ENCODE results near the gene CDKN1A.

Gene CDKN1A

DNA sequence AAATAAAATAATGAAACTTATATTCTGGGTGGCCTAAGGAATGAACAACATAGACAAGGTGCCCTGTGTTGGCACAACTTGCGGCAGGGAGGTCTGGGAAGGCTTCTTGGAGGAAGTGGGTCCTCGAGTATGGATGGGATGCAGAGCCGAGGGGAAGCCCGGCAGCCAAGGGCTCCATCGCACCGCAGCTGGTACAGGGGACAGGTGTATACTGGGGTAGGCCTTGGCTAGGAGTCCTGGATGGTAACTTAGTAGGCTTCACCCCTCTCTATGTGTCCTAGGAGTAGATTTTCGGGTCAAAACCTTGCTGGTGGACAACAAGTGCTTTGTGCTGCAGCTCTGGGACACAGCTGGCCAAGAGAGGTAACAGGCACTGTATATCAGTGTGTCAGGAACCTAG lies 47.1 kb downstream of the CDKN1A start:
- Histone ChIP-seq H3K4me3 (ENCODE audit: insufficient read depth, low read depth, low read length, poor library complexity, severe bottlenecking) (no peak overlapping the region), H3K4me1 (ENCODE audit: control insufficient read depth, insufficient read depth, low read length, poor library complexity, severe bottlenecking) (peaks cover 8% of the 10 kb centered on the region), H3K27me3 (replicated peaks; ENCODE audit: control insufficient read depth, insufficient read depth, low read length, poor library complexity, severe bottlenecking) (no peaks in the 10 kb centered on the region), H3K27ac (ENCODE audit: insufficient read depth, low read length, poor library complexity, severe bottlenecking) (no peak overlapping the region), H3K36me3 (ENCODE audit: control insufficient read depth, insufficient read depth, low read length) (no peaks in the 10 kb centered on the region), H3K9me3 (ENCODE audit: control insufficient read depth, low read length) (no peaks in the 10 kb centered on the region)
- DNase-seq: no peak

GRCh38 chr6:36727505-36728021 lies 49.0 kb downstream of the CDKN1A start:
- Histone ChIP-seq H3K27ac (ENCODE audit: insufficient read depth, low read length, poor library complexity, severe bottlenecking) (no peak overlapping the region), H3K36me3 (ENCODE audit: control insufficient read depth, insufficient read depth, low read length) (no peaks in the 10 kb centered on the region), H3K4me1 (ENCODE audit: control insufficient read depth, insufficient read depth, low read length, poor library complexity, severe bottlenecking) (peaks cover 8% of the 10 kb centered on the region), H3K9me3 (ENCODE audit: control insufficient read depth, low read length) (no peaks in the 10 kb centered on the region), H3K27me3 (replicated peaks; ENCODE audit: control insufficient read depth, insufficient read depth, low read length, poor library complexity, severe bottlenecking) (no peaks in the 10 kb centered on the region), H3K4me3 (ENCODE audit: insufficient read depth, low read depth, low read length, poor library complexity, severe bottlenecking) (no peak overlapping the region)
- no peak for DNase-seq

- DNase-seq: no peak
- Histone ChIP-seq H3K4me3 (ENCODE audit: insufficient read depth, low read depth, low read length, poor library complexity, severe bottlenecking) (no peak overlapping the region), H3K36me3 (ENCODE audit: control insufficient read depth, insufficient read depth, low read length) (no peaks in the 10 kb centered on the region), H3K27ac (ENCODE audit: insufficient read depth, low read length, poor library complexity, severe bottlenecking) (no peak overlapping the region), H3K4me1 (ENCODE audit: control insufficient read depth, insufficient read depth, low read length, poor library complexity, severe bottlenecking) (peaks cover 8% of the 10 kb centered on the region), H3K27me3 (replicated peaks; ENCODE audit: control insufficient read depth, insufficient read depth, low read length, poor library complexity, severe bottlenecking) (no peaks in the 10 kb centered on the region), H3K9me3 (ENCODE audit: control insufficient read depth, low read length) (no peaks in the 10 kb centered on the region)
Observed at GRCh38 chr6:36728289-36729160, 50.0 kb downstream of the CDKN1A start.

GRCh38 chr6:36729161-36729524 lies 50.6 kb downstream of the CDKN1A start:
- Histone ChIP-seq H3K4me1 (ENCODE audit: control insufficient read depth, insufficient read depth, low read length, poor library complexity, severe bottlenecking) (peaks cover 8% of the 10 kb centered on the region), H3K4me3 (ENCODE audit: insufficient read depth, low read depth, low read length, poor library complexity, severe bottlenecking) (no peak overlapping the region), H3K27me3 (replicated peaks; ENCODE audit: control insufficient read depth, insufficient read depth, low read length, poor library complexity, severe bottlenecking) (no peaks in the 10 kb centered on the region), H3K9me3 (ENCODE audit: control insufficient read depth, low read length) (no peaks in the 10 kb centered on the region), H3K27ac (ENCODE audit: insufficient read depth, low read length, poor library complexity, severe bottlenecking) (no peak overlapping the region), H3K36me3 (ENCODE audit: control insufficient read depth, insufficient read depth, low read length) (no peaks in the 10 kb centered on the region)
- no peak for DNase-seq

DNA sequence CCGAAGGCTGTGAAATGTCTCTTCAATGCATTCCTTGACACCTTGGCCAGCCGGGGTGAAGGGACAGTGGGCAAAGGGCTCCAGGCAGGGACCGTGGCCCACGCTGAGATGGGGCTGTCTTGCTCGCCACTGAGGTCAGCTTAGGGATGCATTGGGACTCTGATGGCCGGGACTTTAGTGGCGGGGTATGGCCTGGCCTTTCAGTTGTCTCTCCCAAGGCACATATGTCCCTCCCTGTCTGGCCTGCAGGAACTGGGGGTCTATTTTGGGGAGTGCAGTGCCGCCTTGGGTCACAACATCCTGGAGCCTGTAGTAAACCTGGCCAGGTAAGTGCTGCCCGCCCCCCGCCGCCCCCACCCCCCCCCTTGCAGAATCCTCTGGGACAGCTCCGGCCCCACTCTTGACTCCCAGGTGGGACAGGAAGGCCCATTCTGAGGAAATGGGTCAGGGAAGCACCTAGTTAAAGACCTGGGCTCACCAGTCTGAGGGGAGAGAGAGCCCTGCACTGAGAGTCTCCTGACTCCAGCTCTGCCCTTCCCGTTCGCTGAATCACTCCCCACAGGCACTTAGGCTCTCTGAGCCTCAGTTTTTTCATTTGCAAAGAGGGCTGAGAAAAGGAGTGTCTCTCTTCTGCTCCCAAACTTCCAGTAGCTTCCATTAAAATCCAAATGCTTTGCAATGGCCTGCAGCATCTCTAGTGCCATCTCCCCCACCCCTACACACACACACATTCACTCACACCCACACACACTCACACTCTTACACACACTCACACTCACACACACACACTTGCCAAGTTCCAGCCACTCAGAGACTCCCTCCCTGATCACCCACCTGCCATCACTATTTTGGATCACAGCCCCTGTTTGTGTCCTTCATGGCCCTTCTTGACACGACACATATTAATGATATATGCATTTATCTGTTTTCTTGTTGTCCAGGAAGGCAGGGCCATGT lies 52.2 kb downstream of the CDKN1A start:
- Histone ChIP-seq H3K4me3 (ENCODE audit: insufficient read depth, low read depth, low read length, poor library complexity, severe bottlenecking) (no peak overlapping the region), H3K4me1 (ENCODE audit: control insufficient read depth, insufficient read depth, low read length, poor library complexity, severe bottlenecking) (peaks cover 8% of the 10 kb centered on the region), H3K27me3 (replicated peaks; ENCODE audit: control insufficient read depth, insufficient read depth, low read length, poor library complexity, severe bottlenecking) (no peaks in the 10 kb centered on the region), H3K9me3 (ENCODE audit: control insufficient read depth, low read length) (no peaks in the 10 kb centered on the region), H3K36me3 (ENCODE audit: control insufficient read depth, insufficient read depth, low read length) (no peaks in the 10 kb centered on the region), H3K27ac (ENCODE audit: insufficient read depth, low read length, poor library complexity, severe bottlenecking) (no peak overlapping the region)
- no peak for DNase-seq

DNA sequence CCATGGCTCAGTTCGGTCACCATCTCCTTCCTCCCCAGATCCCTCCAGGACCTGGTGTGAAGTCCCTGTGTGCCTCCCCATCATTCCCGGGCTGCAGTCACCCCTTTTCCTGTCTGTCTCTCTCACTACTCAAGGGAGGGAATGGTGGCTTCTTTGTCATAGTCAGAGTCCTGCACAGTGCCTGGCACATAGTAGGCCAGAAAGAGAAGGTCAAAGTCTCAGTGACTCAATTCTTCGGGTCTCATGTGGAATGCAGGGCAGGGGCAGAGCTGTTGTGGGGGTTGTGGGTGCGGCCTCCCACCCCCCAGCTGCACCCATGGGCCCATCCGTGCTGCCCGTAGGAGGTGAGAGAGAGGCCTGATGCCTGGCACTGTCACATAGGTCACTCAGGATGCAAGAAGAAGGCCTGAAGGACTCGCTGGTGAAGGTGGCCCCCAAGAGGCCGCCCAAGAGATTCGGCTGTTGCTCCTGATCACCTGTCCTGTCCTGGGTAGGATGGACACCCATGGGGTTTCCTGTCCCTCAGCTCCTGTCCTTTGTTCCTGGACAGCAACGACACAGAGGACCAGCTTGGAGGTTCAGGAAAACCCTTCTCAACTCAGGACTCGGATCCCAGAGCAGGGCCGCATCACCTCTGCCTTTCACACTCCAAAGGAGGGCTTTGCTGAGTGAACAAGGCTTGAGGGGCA lies 53.3 kb downstream of the CDKN1A start:
- no peak for DNase-seq
- Histone ChIP-seq H3K9me3 (ENCODE audit: control insufficient read depth, low read length) (no peaks in the 10 kb centered on the region), H3K4me1 (ENCODE audit: control insufficient read depth, insufficient read depth, low read length, poor library complexity, severe bottlenecking) (peaks cover 8% of the 10 kb centered on the region), H3K4me3 (ENCODE audit: insufficient read depth, low read depth, low read length, poor library complexity, severe bottlenecking) (no peak overlapping the region), H3K27ac (ENCODE audit: insufficient read depth, low read length, poor library complexity, severe bottlenecking) (no peak overlapping the region), H3K36me3 (ENCODE audit: control insufficient read depth, insufficient read depth, low read length) (no peaks in the 10 kb centered on the region), H3K27me3 (replicated peaks; ENCODE audit: control insufficient read depth, insufficient read depth, low read length, poor library complexity, severe bottlenecking) (no peaks in the 10 kb centered on the region)

GRCh38 chr6:36733300-36733699 lies 54.8 kb downstream of the CDKN1A start:
- no peaks in the 10 kb centered on the region for H3K36me3 ChIP-seq (ENCODE audit: control insufficient read depth, insufficient read depth, low read length)

GRCh38 chr6:36734486-36735060 lies 56.1 kb downstream of the CDKN1A start:
- H3K4me1 ChIP-seq (ENCODE audit: control insufficient read depth, insufficient read depth, low read length, poor library complexity, severe bottlenecking): no peaks in the 10 kb centered on the region
- no peaks in the 10 kb centered on the region for H3K27me3 ChIP-seq (replicated peaks; ENCODE audit: control insufficient read depth, insufficient read depth, low read length, poor library complexity, severe bottlenecking)
- H3K9me3 ChIP-seq (ENCODE audit: control insufficient read depth, low read length): no peaks in the 10 kb centered on the region
- H3K4me3 ChIP-seq (ENCODE audit: insufficient read depth, low read depth, low read length, poor library complexity, severe bottlenecking): no peak overlapping the region
- H3K36me3 ChIP-seq (ENCODE audit: control insufficient read depth, insufficient read depth, low read length): no peaks in the 10 kb centered on the region
- H3K27ac ChIP-seq (ENCODE audit: insufficient read depth, low read length, poor library complexity, severe bottlenecking): no peak overlapping the region
- DNase-seq: no peak

More at GRCh38 chr6:36733300-36733699, 54.8 kb downstream of the CDKN1A start:
- Histone ChIP-seq H3K4me1 (ENCODE audit: control insufficient read depth, insufficient read depth, low read length, poor library complexity, severe bottlenecking) (no peaks in the 10 kb centered on the region), H3K27ac (ENCODE audit: insufficient read depth, low read length, poor library complexity, severe bottlenecking) (no peak overlapping the region), H3K27me3 (replicated peaks; ENCODE audit: control insufficient read depth, insufficient read depth, low read length, poor library complexity, severe bottlenecking) (no peaks in the 10 kb centered on the region), H3K9me3 (ENCODE audit: control insufficient read depth, low read length) (no peaks in the 10 kb centered on the region), H3K4me3 (ENCODE audit: insufficient read depth, low read depth, low read length, poor library complexity, severe bottlenecking) (no peak overlapping the region)
- DNase-seq: no peak

Measured in effector memory CD4-positive, alpha-beta T cell (primary cell).